ENCODE results near the gene MAP6.

The MAP6 gene

GRCh38 chr11:75560644-75561043, 108.2 kb downstream of the MAP6 start:
- H3K4me1 ChIP-seq (ENCODE audit: control insufficient read depth in 1 of 2, insufficient read depth in 2 of 2, low read length in 2 of 2), result peaks cover 39 to 43% of the 10 kb centered on the region in 2 experiments
- H2AFZ ChIP-seq (ENCODE audit: insufficient read depth, low read length, poor library complexity), result no peak overlapping the region
- H4K8ac ChIP-seq (ENCODE audit: low read depth, low read length), result no peak overlapping the region
- H2BK5ac ChIP-seq (ENCODE audit: low read depth, low read length, poor library complexity), result no peak overlapping the region
- peak overlapping the region; percentile 51 for H2BK12ac ChIP-seq (ENCODE audit: low read length)
- no peaks in the 10 kb centered on the region for H3K9me3 ChIP-seq (ENCODE audit: insufficient read depth, low read depth, low read length)
- peaks cover 34% of the 10 kb centered on the region for H3K79me2 ChIP-seq (ENCODE audit: control insufficient read depth, insufficient read depth, low read length, poor library complexity)
- H4K91ac ChIP-seq (ENCODE audit: low read depth, low read length), result no peak overlapping the region
- H3K4ac ChIP-seq (ENCODE audit: low read depth, low read length), result no peak overlapping the region
- H3K14ac ChIP-seq (ENCODE audit: low read length), result no peak overlapping the region
- H2AK5ac ChIP-seq (ENCODE audit: low read length), result no peak overlapping the region
- DNase-seq, result no peak
- no peak overlapping the region for H3K18ac ChIP-seq (ENCODE audit: low read length)
- H3K36me3 ChIP-seq (ENCODE audit: control insufficient read depth in 1 of 2, insufficient read depth in 2 of 2, low read length in 2 of 2), result peaks cover 4 to 13% of the 10 kb centered on the region in 2 experiments
- H3K27ac ChIP-seq (ENCODE audit: low read depth, low read length), result no peak overlapping the region
- H4K12ac ChIP-seq (ENCODE audit: low read depth, low read length), result no peak overlapping the region
- H3K4me3 ChIP-seq (ENCODE audit: low read depth, low read length), result no peak overlapping the region
- peaks cover 33% of the 10 kb centered on the region for H3K79me1 ChIP-seq (ENCODE audit: low read length)
- no peaks in the 10 kb centered on the region for H3K27me3 ChIP-seq (ENCODE audit: insufficient read depth, low read length)
- H2BK120ac ChIP-seq (ENCODE audit: insufficient read depth, low read length, poor library complexity), result no peak overlapping the region
- H3K23ac ChIP-seq (ENCODE audit: low read length), result no peak overlapping the region
- no peak overlapping the region for H3K4me2 ChIP-seq (ENCODE audit: low read length)
- WGBS (ENCODE audit: extremely low coverage, insufficient coverage, insufficient read length), result no CpG with 5 or more reads among the region's 1 CpG
- no peak overlapping the region for H3K9ac ChIP-seq (ENCODE audit: low read length)

DNA sequence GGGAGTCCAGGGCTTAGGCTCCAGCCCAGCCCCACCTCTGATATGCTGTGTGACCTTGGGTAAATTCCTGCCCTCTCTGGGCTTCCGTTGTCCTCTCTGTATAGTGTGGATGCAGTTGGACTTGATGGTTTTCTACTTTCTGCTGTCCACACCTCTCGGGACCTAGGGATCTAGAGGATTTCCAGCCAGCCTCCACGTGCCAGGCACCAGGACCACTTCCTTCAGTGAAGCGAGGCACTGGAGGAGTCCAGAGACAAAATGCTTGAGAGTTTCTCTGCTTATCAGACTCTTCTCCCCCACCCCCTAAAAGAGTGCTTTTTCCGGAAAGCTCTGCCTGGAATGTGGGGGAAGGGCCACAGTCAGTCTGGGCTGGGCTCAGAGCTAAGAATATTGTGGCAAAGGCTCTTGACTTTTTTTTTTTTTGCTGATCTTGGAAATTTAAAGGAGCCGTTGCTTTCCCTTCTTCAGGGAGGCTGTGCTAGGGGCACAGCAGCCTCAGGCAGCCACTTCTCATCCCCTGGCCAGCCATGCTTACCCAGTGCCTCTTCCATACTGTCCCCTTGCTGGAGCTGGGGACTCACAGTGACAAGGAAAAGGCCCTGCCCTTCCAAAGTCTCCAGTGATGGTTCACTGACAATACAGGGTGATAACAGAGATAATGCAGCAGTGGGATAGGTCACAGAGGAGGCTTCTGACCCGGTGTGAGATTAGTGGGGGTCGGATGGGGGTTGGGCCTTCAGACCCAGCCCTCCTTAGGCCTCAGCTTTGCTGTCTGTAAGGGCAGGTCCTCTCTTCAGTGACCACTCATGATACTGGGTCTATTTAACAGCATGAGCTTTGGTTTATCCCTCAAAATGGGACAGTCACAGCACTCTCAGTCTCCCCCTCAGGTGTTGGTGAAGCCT, 109.6 kb downstream of the MAP6 start:
- H3K4me3 ChIP-seq (ENCODE audit: low read depth, low read length), result no peak overlapping the region
- H4K8ac ChIP-seq (ENCODE audit: low read depth, low read length), result peak overlapping the region; percentile 75
- H3K9ac ChIP-seq (ENCODE audit: low read length), result no peak overlapping the region
- peak overlapping the region; percentile 79 for H4K91ac ChIP-seq (ENCODE audit: low read depth, low read length)
- no peak overlapping the region for H3K4ac ChIP-seq (ENCODE audit: low read depth, low read length)
- H2BK5ac ChIP-seq (ENCODE audit: low read depth, low read length, poor library complexity), result peak overlapping the region; percentile 80
- H2AFZ ChIP-seq (ENCODE audit: insufficient read depth, low read length, poor library complexity), result peak overlapping the region; percentile 31
- H3K4me2 ChIP-seq (ENCODE audit: low read length), result peak overlapping the region; percentile 7
- no CpG with 5 or more reads among the region's 8 CpGs for WGBS (ENCODE audit: extremely low coverage, insufficient coverage, insufficient read length)
- H3K14ac ChIP-seq (ENCODE audit: low read length), result peak overlapping the region; percentile 53
- H2BK12ac ChIP-seq (ENCODE audit: low read length), result peak overlapping the region; percentile 90
- no peaks in the 10 kb centered on the region for H3K9me3 ChIP-seq (ENCODE audit: insufficient read depth, low read depth, low read length)
- no peak overlapping the region for H3K23ac ChIP-seq (ENCODE audit: low read length)
- H3K18ac ChIP-seq (ENCODE audit: low read length), result peak overlapping the region; percentile 35
- no peaks in the 10 kb centered on the region for H3K27me3 ChIP-seq (ENCODE audit: insufficient read depth, low read length)
- no peak overlapping the region for H4K12ac ChIP-seq (ENCODE audit: low read depth, low read length)
- peaks cover 26 to 28% of the 10 kb centered on the region in 2 experiments for H3K4me1 ChIP-seq (ENCODE audit: control insufficient read depth in 1 of 2, insufficient read depth in 2 of 2, low read length in 2 of 2)
- peak overlapping the region; percentile 37 for H3K27ac ChIP-seq (ENCODE audit: low read depth, low read length)
- H3K36me3 ChIP-seq (ENCODE audit: control insufficient read depth in 1 of 2, insufficient read depth in 2 of 2, low read length in 2 of 2), result peaks cover 0 to 8% of the 10 kb centered on the region in 2 experiments
- peaks cover 33% of the 10 kb centered on the region for H3K79me1 ChIP-seq (ENCODE audit: low read length)
- peak overlapping the region; percentile 76 for H2BK120ac ChIP-seq (ENCODE audit: insufficient read depth, low read length, poor library complexity)
- H3K79me2 ChIP-seq (ENCODE audit: control insufficient read depth, insufficient read depth, low read length, poor library complexity), result peaks cover 25% of the 10 kb centered on the region
- no peak for DNase-seq
- peak overlapping the region; percentile 22 for H2AK5ac ChIP-seq (ENCODE audit: low read length)

- H4K12ac ChIP-seq (ENCODE audit: low read depth, low read length), result no peak overlapping the region
- H3K27me3 ChIP-seq (ENCODE audit: insufficient read depth, low read length), result no peaks in the 10 kb centered on the region
- H4K91ac ChIP-seq (ENCODE audit: low read depth, low read length), result peak overlapping the region; percentile 12
- no peak overlapping the region for H4K8ac ChIP-seq (ENCODE audit: low read depth, low read length)
- no peak overlapping the region for H3K23ac ChIP-seq (ENCODE audit: low read length)
- H2BK120ac ChIP-seq (ENCODE audit: insufficient read depth, low read length, poor library complexity), result no peak overlapping the region
- no peak for DNase-seq
- H2BK5ac ChIP-seq (ENCODE audit: low read depth, low read length, poor library complexity), result no peak overlapping the region
- peaks cover 19 to 20% of the 10 kb centered on the region in 2 experiments for H3K4me1 ChIP-seq (ENCODE audit: control insufficient read depth in 1 of 2, insufficient read depth in 2 of 2, low read length in 2 of 2)
- no peak overlapping the region for H2AK5ac ChIP-seq (ENCODE audit: low read length)
- no CpG with 5 or more reads among the region's 17 CpGs for WGBS (ENCODE audit: extremely low coverage, insufficient coverage, insufficient read length)
- no peak overlapping the region for H3K4me3 ChIP-seq (ENCODE audit: low read depth, low read length)
- H3K9ac ChIP-seq (ENCODE audit: low read length), result no peak overlapping the region
- H3K36me3 ChIP-seq (ENCODE audit: control insufficient read depth in 1 of 2, insufficient read depth in 2 of 2, low read length in 2 of 2), result no peaks in the 10 kb centered on the region
- no peak overlapping the region for H3K4ac ChIP-seq (ENCODE audit: low read depth, low read length)
- H2AFZ ChIP-seq (ENCODE audit: insufficient read depth, low read length, poor library complexity), result peak overlapping the region; percentile 40
- H3K18ac ChIP-seq (ENCODE audit: low read length), result no peak overlapping the region
- H2BK12ac ChIP-seq (ENCODE audit: low read length), result no peak overlapping the region
- H3K4me2 ChIP-seq (ENCODE audit: low read length), result no peak overlapping the region
- no peak overlapping the region for H3K14ac ChIP-seq (ENCODE audit: low read length)
- H3K27ac ChIP-seq (ENCODE audit: low read depth, low read length), result no peak overlapping the region
- peaks cover 22% of the 10 kb centered on the region for H3K79me1 ChIP-seq (ENCODE audit: low read length)
- peaks cover 2% of the 10 kb centered on the region for H3K9me3 ChIP-seq (ENCODE audit: insufficient read depth, low read depth, low read length)
- H3K79me2 ChIP-seq (ENCODE audit: control insufficient read depth, insufficient read depth, low read length, poor library complexity), result peaks cover 12% of the 10 kb centered on the region
Observed at GRCh38 chr11:75557666-75558494, 111.0 kb downstream of the MAP6 start.

GRCh38 chr11:75556275-75556674, 112.6 kb downstream of the MAP6 start:
- no peak overlapping the region for H3K14ac ChIP-seq (ENCODE audit: low read length)
- H3K4ac ChIP-seq (ENCODE audit: low read depth, low read length), result no peak overlapping the region

More at GRCh38 chr11:75556275-75556674, 112.6 kb downstream of the MAP6 start:
- Histone ChIP-seq H3K27me3 (ENCODE audit: insufficient read depth, low read length) (no peaks in the 10 kb centered on the region), H3K36me3 (ENCODE audit: control insufficient read depth in 1 of 2, insufficient read depth in 2 of 2, low read length in 2 of 2) (no peaks in the 10 kb centered on the region), H3K4me1 (ENCODE audit: control insufficient read depth in 1 of 2, insufficient read depth in 2 of 2, low read length in 2 of 2) (peaks cover 15 to 16% of the 10 kb centered on the region in 2 experiments), H3K18ac (ENCODE audit: low read length) (no peak overlapping the region), H2AFZ (ENCODE audit: insufficient read depth, low read length, poor library complexity) (no peak overlapping the region), H4K8ac (ENCODE audit: low read depth, low read length) (no peak overlapping the region), H3K9ac (ENCODE audit: low read length) (no peak overlapping the region), H4K91ac (ENCODE audit: low read depth, low read length) (no peak overlapping the region), H2BK12ac (ENCODE audit: low read length) (no peak overlapping the region), H4K12ac (ENCODE audit: low read depth, low read length) (no peak overlapping the region), H3K4me2 (ENCODE audit: low read length) (no peak overlapping the region), H3K79me2 (ENCODE audit: control insufficient read depth, insufficient read depth, low read length, poor library complexity) (no peaks in the 10 kb centered on the region), H2BK120ac (ENCODE audit: insufficient read depth, low read length, poor library complexity) (no peak overlapping the region), H3K23ac (ENCODE audit: low read length) (no peak overlapping the region), H3K4me3 (ENCODE audit: low read depth, low read length) (no peak overlapping the region), H3K79me1 (ENCODE audit: low read length) (peaks cover 9% of the 10 kb centered on the region), H2BK5ac (ENCODE audit: low read depth, low read length, poor library complexity) (no peak overlapping the region), H3K27ac (ENCODE audit: low read depth, low read length) (no peak overlapping the region), H2AK5ac (ENCODE audit: low read length) (no peak overlapping the region), H3K9me3 (ENCODE audit: insufficient read depth, low read depth, low read length) (peaks cover 2% of the 10 kb centered on the region)
- no CpG with 5 or more reads among the region's 3 CpGs for WGBS (ENCODE audit: extremely low coverage, insufficient coverage, insufficient read length)
- no peak for DNase-seq

Data from trophoblast cell (in vitro differentiated cells and primary cell).